ENCODE data around the gene GRIK3. TPM values are rescaled to one million over a fixed set of nuclear protein-coding genes. Genes with fewer than 3 reads are reported as not detected.

Gene GRIK3
- total RNA-seq, 1 experiment from 2014 or later: 5.5 TPM

DNA sequence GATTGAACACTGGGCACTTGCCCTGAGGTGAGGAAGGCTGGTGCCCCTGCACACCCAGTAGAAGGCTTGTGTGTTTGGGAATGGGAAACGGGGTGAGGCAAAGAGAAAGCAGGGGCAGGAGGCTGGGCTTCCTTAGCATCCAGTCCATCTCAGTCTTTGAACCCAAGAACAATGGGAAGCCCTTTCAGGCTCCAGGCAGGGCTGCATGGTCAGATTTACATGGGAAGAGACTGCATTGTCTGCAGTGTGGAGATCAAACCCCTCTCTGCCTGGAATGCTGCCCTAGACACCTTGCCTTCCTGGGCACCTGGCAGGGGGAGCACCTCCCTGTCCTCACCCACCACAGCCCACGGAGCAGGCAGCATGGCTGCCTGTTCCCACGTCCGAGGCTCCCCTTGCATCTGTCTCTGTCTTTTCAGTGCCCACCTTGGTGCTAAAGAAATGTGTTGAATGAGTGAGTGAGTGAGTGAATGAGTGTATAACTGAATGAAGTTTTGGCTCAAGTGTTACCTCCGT is 268.5 kb downstream of the GRIK3 start (continued):
- no peak for TF ChIP-seq NFYB (CRISPR knock-in tag; conservative IDR thresholded peaks at IDR 0.05; ENCODE audit: low read depth)
- no peak for TF ChIP-seq HMGA2 (CRISPR knock-in tag; IDR thresholded peaks at IDR 0.05)
- TF ChIP-seq NFE2L1 (CRISPR knock-in tag; IDR thresholded peaks at IDR 0.05): no peak
- TF ChIP-seq ZNF671 (CRISPR knock-in tag; IDR thresholded peaks at IDR 0.05): no peak

DNA sequence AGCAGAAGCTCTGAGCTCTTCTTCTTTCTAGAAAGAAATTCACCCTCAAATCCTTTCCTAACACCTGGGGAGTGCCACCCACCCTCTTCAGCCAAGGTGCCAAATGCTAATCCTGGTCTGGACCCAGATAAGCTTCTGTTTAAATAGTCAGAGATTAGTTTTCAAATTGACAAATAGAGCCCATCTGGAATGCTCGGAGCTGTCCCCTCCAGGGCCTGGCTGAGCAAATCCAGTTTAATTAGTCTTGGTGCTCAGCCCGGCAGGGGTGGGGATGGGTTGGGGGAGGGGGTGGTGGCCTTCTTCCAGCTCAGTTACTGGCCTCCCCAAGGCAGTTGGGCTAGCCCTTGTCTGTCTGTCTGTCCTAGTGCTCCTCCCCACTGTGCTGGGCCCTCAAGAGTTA is 269.5 kb downstream of the GRIK3 start:
- Mint-ChIP-seq H3K27ac (no peak overlapping the region), H3K4me3 (no peak overlapping the region)

DNA sequence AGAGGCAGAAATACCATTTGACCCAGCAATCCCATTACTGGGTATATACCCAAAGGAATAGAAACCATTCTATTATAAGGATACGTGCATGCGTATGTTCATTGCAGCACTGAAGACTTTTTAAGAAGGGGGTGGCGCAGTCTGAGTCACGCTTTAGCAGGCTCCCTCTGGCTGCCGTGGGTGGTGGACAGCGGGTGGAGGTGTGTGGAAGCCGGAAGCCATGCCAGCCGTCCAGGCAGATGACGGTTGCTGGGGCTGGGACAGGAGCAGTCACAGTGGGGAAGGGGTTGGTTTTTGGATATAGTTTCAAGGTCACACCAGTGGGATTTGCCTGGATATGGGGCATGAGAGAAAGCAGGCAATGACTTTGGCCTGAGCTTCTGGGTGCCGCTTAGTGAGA is 270.5 kb downstream of the GRIK3 start:
- no peak for ATAC-seq
- TF ChIP-seq NFE2L1 (CRISPR knock-in tag; IDR thresholded peaks at IDR 0.05) (no peak), CBFB (CRISPR knock-in tag; IDR thresholded peaks at IDR 0.05; ENCODE audit: low read depth) (no peak), NR2C2 (CRISPR knock-in tag; IDR thresholded peaks at IDR 0.05) (no peak), KAT7 (CRISPR knock-in tag; IDR thresholded peaks at IDR 0.05; ENCODE audit: borderline replicate concordance) (no peak)
- TF ChIP-seq, protein P1, sequence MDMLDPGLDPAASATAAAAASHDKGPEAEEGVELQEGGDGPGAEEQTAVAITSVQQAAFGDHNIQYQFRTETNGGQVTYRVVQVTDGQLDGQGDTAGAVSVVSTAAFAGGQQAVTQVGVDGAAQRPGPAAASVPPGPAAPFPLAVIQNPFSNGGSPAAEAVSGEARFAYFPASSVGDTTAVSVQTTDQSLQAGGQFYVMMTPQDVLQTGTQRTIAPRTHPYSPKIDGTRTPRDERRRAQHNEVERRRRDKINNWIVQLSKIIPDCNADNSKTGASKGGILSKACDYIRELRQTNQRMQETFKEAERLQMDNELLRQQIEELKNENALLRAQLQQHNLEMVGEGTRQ (CRISPR knock-in tag; IDR thresholded peaks at IDR 0.05): no peak
- TF ChIP-seq, protein P2, sequence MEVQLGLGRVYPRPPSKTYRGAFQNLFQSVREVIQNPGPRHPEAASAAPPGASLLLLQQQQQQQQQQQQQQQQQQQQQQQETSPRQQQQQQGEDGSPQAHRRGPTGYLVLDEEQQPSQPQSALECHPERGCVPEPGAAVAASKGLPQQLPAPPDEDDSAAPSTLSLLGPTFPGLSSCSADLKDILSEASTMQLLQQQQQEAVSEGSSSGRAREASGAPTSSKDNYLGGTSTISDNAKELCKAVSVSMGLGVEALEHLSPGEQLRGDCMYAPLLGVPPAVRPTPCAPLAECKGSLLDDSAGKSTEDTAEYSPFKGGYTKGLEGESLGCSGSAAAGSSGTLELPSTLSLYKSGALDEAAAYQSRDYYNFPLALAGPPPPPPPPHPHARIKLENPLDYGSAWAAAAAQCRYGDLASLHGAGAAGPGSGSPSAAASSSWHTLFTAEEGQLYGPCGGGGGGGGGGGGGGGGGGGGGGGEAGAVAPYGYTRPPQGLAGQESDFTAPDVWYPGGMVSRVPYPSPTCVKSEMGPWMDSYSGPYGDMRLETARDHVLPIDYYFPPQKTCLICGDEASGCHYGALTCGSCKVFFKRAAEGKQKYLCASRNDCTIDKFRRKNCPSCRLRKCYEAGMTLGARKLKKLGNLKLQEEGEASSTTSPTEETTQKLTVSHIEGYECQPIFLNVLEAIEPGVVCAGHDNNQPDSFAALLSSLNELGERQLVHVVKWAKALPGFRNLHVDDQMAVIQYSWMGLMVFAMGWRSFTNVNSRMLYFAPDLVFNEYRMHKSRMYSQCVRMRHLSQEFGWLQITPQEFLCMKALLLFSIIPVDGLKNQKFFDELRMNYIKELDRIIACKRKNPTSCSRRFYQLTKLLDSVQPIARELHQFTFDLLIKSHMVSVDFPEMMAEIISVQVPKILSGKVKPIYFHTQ (CRISPR knock-in tag; IDR thresholded peaks at IDR 0.05): no peak
- H3K9me3 Mint-ChIP-seq: peaks cover 8% of the 10 kb centered on the region
- POLR2A ChIA-PET: no interaction called here
- CTCF ChIA-PET: interaction anchor here (0.8 to 1.0 kb wide), 2 partner anchors 21 to 100 kb away, joined by 4 read pairs; no protein-coding TSS in a partner anchor
- H3K27ac Mint-ChIP-seq: no peak overlapping the region
- DNase-seq (ENCODE audit: low spot score): no peak
- peaks cover 10% of the 10 kb centered on the region for H3K27me3 Mint-ChIP-seq (ENCODE audit: low read depth)
- H3K4me3 Mint-ChIP-seq: no peak overlapping the region
- H3K4me1 Mint-ChIP-seq: peaks cover 18% of the 10 kb centered on the region
- H3K36me3 Mint-ChIP-seq: peaks cover 3% of the 10 kb centered on the region

More for the DNA sequence above, 269.5 kb downstream of the GRIK3 start:
- ChIA-PET CTCF (interaction anchor here (0.8 to 1.3 kb wide), 4 partner anchors 9 to 248 kb away, joined by 3 to 7 read pairs (median 4); no protein-coding TSS in a partner anchor), POLR2A (no interaction called here)
- H3K27me3 Mint-ChIP-seq (ENCODE audit: low read depth): peaks cover 16% of the 10 kb centered on the region
- H3K36me3 Mint-ChIP-seq: no peaks in the 10 kb centered on the region; the same call in 1 of the 2 replicates
- ATAC-seq (peak; percentile 54; the same call in 1 of the 2 replicates), DNase-seq (ENCODE audit: low spot score) (no peak)
- peaks cover 24% of the 10 kb centered on the region for H3K4me1 Mint-ChIP-seq
- TF ChIP-seq RELA (CRISPR knock-in tag; IDR thresholded peaks at IDR 0.05; ENCODE audit: borderline replicate concordance) (no peak), HMGA2 (CRISPR knock-in tag; IDR thresholded peaks at IDR 0.05) (no peak), TP53 (CRISPR knock-in tag; IDR thresholded peaks at IDR 0.05) (no peak), ZNF138 (CRISPR knock-in tag; conservative IDR thresholded peaks at IDR 0.05) (no peak), ESRRA (CRISPR knock-in tag; IDR thresholded peaks at IDR 0.05; ENCODE audit: borderline replicate concordance) (no peak), ZNF423 (CRISPR knock-in tag; IDR thresholded peaks at IDR 0.05) (no peak), ZNF416 (CRISPR knock-in tag; IDR thresholded peaks at IDR 0.05) (no peak), ZNF317 (CRISPR knock-in tag; IDR thresholded peaks at IDR 0.05; ENCODE audit: borderline replicate concordance, low read depth) (no peak), TCF7 (CRISPR knock-in tag; IDR thresholded peaks at IDR 0.05; ENCODE audit: low read depth) (no peak), OVOL2 (CRISPR knock-in tag; IDR thresholded peaks at IDR 0.05; ENCODE audit: borderline replicate concordance) (no peak)
- TF ChIP-seq, protein P3, sequence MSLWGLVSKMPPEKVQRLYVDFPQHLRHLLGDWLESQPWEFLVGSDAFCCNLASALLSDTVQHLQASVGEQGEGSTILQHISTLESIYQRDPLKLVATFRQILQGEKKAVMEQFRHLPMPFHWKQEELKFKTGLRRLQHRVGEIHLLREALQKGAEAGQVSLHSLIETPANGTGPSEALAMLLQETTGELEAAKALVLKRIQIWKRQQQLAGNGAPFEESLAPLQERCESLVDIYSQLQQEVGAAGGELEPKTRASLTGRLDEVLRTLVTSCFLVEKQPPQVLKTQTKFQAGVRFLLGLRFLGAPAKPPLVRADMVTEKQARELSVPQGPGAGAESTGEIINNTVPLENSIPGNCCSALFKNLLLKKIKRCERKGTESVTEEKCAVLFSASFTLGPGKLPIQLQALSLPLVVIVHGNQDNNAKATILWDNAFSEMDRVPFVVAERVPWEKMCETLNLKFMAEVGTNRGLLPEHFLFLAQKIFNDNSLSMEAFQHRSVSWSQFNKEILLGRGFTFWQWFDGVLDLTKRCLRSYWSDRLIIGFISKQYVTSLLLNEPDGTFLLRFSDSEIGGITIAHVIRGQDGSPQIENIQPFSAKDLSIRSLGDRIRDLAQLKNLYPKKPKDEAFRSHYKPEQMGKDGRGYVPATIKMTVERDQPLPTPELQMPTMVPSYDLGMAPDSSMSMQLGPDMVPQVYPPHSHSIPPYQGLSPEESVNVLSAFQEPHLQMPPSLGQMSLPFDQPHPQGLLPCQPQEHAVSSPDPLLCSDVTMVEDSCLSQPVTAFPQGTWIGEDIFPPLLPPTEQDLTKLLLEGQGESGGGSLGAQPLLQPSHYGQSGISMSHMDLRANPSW (CRISPR knock-in tag; conservative IDR thresholded peaks at IDR 0.05; ENCODE audit: low read depth): no peak
- TF ChIP-seq, protein P4, sequence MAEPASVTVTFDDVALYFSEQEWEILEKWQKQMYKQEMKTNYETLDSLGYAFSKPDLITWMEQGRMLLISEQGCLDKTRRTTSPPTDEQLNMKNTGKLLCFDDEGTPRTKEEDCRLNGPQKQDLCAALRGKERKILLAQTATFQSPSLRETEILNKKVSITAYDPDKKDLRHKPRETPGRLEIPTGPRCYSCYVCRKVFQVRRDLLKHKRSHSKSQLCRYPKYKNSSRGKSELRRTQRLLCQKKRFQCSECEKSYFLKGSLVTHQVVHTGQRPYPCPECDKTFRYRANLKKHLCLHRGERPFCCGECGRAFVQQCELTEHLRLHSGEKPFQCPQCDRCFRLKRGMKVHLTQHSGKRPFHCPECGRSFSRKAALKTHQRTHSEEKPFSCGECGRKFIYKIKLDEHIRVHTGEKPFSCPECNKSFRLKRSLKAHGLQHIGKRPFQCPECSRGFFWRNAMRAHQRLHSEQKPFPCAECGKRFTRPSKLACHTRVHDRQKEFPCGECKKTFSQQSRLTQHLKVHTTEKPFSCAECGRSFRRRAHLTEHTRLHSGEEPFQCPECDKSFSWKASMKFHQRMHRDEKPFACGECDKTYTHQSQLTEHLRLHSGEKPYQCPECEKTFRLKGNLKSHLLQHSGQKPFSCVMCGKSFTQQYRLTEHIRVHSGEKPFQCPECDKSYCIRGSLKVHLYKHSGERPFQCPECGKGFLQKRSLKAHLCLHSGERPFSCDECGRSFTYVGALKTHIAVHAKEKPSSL (CRISPR knock-in tag; conservative IDR thresholded peaks at IDR 0.05): no peak
- TF ChIP-seq, protein P5, sequence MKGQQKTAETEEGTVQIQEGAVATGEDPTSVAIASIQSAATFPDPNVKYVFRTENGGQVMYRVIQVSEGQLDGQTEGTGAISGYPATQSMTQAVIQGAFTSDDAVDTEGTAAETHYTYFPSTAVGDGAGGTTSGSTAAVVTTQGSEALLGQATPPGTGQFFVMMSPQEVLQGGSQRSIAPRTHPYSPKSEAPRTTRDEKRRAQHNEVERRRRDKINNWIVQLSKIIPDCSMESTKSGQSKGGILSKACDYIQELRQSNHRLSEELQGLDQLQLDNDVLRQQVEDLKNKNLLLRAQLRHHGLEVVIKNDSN (CRISPR knock-in tag; IDR thresholded peaks at IDR 0.05): no peak
- TF ChIP-seq, protein P6, sequence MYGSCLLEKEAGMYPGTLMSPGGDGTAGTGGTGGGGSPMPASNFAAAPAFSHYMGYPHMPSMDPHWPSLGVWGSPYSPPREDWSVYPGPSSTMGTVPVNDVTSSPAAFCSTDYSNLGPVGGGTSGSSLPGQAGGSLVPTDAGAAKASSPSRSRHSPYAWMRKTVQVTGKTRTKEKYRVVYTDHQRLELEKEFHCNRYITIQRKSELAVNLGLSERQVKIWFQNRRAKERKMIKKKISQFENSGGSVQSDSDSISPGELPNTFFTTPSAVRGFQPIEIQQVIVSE (CRISPR knock-in tag; IDR thresholded peaks at IDR 0.05; ENCODE audit: borderline replicate concordance): no peak
- H3K9me3 Mint-ChIP-seq: peaks cover 3% of the 10 kb centered on the region; the same call in 1 of the 2 replicates

Measured in WTC11 (cell line).